ENCODE data around the gene PIK3AP1. TPM values are rescaled to one million over a fixed set of nuclear protein-coding genes. Genes with fewer than 3 reads are reported as not detected.

PIK3AP1 gene
- total and polyA plus RNA-seq, 10 of the 15 experiments (the other 5 are each of a cell fraction or from before 2014, with no cell fraction given) = 26.2 to 306 (median 119) TPM

GRCh38 chr10:96641396-96642295 lies 78.7 kb downstream of the PIK3AP1 start:
- 85% methylated on average over 12 of the region's 12 CpGs for WGBS (ENCODE audit: insufficient coverage, insufficient replicate concordance, low lambda C conversion rate, missing lambda C conversion rate)

More at GRCh38 chr10:96641396-96642295, 78.7 kb downstream of the PIK3AP1 start:
- DNase-seq (ENCODE audit: low read depth, low spot score) = no peak
- ChIA-PET RAD21 (ENCODE audit: unreplicated experiment) (interaction anchor here (0.7 to 7.1 kb wide), 15 partner anchors 9 to 186 kb away, joined by 3 to 60 read pairs (median 4); partner anchors contain the start of gene PIK3AP1), SMC1A (ENCODE audit: uncharacterized antibody, unreplicated experiment) (interaction anchor here (0.6 to 7.2 kb wide), 21 partner anchors 9 to 390 kb away, joined by 3 to 95 read pairs (median 6); partner anchors contain the start of gene PIK3AP1), POLR2A (interaction anchor here (0.6 to 1.5 kb wide), 5 partner anchors 10 to 87 kb away, joined by 3 to 6 read pairs (median 4); no protein-coding TSS in a partner anchor), CTCF (interaction anchor here (0.6 to 7.3 kb wide), 41 partner anchors 9 to 617 kb away, joined by 3 to 98 read pairs (median 5); partner anchors contain the start of gene PIK3AP1)
- no peaks in the 10 kb centered on the region; the same call in 1 of the 2 replicates for H3K79me2 ChIP-seq (ENCODE audit: control insufficient read depth, insufficient read depth, low read length)
- intact Hi-C loops (cut with micrococcal nuclease; ENCODE audit: unreplicated experiment) (loop anchor here (10.0 kb wide), 1 partner anchor 383 kb away; no protein-coding TSS in a partner anchor), in situ Hi-C loops (cut with MboI) (loop anchor here (10.0 kb wide), 1 partner anchor 73 kb away; no protein-coding TSS in a partner anchor)
- H3K27ac ChIP-seq (ENCODE audit: control insufficient read depth, insufficient read depth) = peak overlapping the region; percentile 12; the same call in 1 of the 2 replicates
- no peaks in the 10 kb centered on the region for H4K20me1 ChIP-seq (ENCODE audit: control insufficient read depth, insufficient read depth)
- FAIRE-seq = no peak
- no peak overlapping the region for H3K4me3 ChIP-seq
- no peak for ATAC-seq
- H3K36me3 ChIP-seq (ENCODE audit: control insufficient read depth in 2 of 2, insufficient read depth in 2 of 2, low read length in 1 of 2) = peaks cover 23 to 36% of the 10 kb centered on the region in 2 experiments
- H2AFZ ChIP-seq (ENCODE audit: control insufficient read depth, low read depth, low read length) = no peak overlapping the region
- peak; percentile 48; the same call in 1 of the 2 replicates for TF ChIP-seq POLR2AphosphoS2 (IDR thresholded peaks at IDR 0.05; ENCODE audit: low read depth, low read length)
- TF ChIP-seq PML (IDR thresholded peaks at IDR 0.05; ENCODE audit: low read length) = peak; percentile 40; the same call in 1 of the 2 replicates
- 0 out of 2 replicates have a peak, but pooled peaks have one; percentile 3 for TF ChIP-seq FOXM1 (IDR thresholded peaks at IDR 0.05; ENCODE audit: low read depth, low read length)
- TF ChIP-seq E4F1 (IDR thresholded peaks at IDR 0.05; ENCODE audit: borderline replicate concordance, partially characterized antibody) = no peak
- no peak for TF ChIP-seq RCOR1 (conservative IDR thresholded peaks at IDR 0.05; ENCODE audit: low read depth, low read length)
- no peaks in the 10 kb centered on the region for H3K9me3 ChIP-seq (replicated peaks; ENCODE audit: control insufficient read depth, insufficient read depth, low read length)
- H3K9ac ChIP-seq (ENCODE audit: control insufficient read depth, insufficient read depth, low read length) = no peak overlapping the region
- no peak overlapping the region for H3K4me2 ChIP-seq (ENCODE audit: control insufficient read depth, insufficient read depth)
- peaks cover 21% of the 10 kb centered on the region for H3K4me1 ChIP-seq (ENCODE audit: control insufficient read depth, insufficient read depth, low read length)
- no peaks in the 10 kb centered on the region for H3K27me3 ChIP-seq (replicated peaks in 1 of 2; ENCODE audit: control insufficient read depth in 2 of 2, insufficient read depth in 2 of 2, low read length in 1 of 2)
- no TSS peak for BruUV-seq (replicated peaks)

Data from GM12878 (cell line).